ENCODE data around the gene LMF1. TPM values are rescaled to one million over a fixed set of nuclear protein-coding genes. Genes with fewer than 3 reads are reported as not detected.

Gene LMF1
- total RNA-seq, 4 donors from 2014 or later, result 21.8 to 47.9 (median 36.0) TPM

GRCh38 chr16:1002399-1003166 lies 31.8 kb upstream of the LMF1 start:
- Histone ChIP-seq H3K4me3 (no peak overlapping the region), H3K27me3 (no peaks in the 10 kb centered on the region), H3K4me1 (no peaks in the 10 kb centered on the region), H3K9me3 (no peaks in the 10 kb centered on the region), H3K27ac (no peak overlapping the region), H3K36me3 (no peaks in the 10 kb centered on the region)
- intact Hi-C loops (cut with DNase I; ENCODE audit: low total_unique reads), result no loop called here
- TF ChIP-seq, protein P1, sequence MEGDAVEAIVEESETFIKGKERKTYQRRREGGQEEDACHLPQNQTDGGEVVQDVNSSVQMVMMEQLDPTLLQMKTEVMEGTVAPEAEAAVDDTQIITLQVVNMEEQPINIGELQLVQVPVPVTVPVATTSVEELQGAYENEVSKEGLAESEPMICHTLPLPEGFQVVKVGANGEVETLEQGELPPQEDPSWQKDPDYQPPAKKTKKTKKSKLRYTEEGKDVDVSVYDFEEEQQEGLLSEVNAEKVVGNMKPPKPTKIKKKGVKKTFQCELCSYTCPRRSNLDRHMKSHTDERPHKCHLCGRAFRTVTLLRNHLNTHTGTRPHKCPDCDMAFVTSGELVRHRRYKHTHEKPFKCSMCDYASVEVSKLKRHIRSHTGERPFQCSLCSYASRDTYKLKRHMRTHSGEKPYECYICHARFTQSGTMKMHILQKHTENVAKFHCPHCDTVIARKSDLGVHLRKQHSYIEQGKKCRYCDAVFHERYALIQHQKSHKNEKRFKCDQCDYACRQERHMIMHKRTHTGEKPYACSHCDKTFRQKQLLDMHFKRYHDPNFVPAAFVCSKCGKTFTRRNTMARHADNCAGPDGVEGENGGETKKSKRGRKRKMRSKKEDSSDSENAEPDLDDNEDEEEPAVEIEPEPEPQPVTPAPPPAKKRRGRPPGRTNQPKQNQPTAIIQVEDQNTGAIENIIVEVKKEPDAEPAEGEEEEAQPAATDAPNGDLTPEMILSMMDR (IDR thresholded peaks at IDR 0.05), result no peak
- no peak for TF ChIP-seq POLR2A (IDR thresholded peaks at IDR 0.05)
- peak in 1 of 2 donors; percentile 26 for DNase-seq

DNA sequence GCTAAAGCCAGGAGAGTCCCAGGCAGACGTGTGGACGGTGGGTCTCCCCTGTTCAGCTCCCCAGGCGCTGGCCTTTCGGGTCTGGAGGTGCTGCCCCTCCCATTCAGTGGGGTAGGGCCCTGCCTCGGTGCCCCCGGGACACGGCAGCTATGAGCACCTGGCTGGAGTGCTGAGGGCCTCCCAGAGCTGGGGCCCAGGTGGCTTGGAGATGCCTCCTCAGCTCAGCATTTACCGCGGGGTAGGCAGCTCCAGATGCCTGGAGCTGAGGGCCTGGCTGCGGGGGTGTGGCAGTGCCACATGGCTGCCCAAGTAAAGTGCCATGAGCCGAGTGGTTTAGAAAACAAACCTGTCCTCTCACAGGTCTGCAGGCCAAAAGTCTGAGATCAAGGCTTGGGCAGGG lies 30.3 kb upstream of the LMF1 start:
- TF ChIP-seq POLR2A (IDR thresholded peaks at IDR 0.05), result no peak
- TF ChIP-seq, protein P1 (IDR thresholded peaks at IDR 0.05), result no peak
- Histone ChIP-seq H3K4me3 (no peak overlapping the region), H3K27ac (no peak overlapping the region), H3K27me3 (peaks cover 0 to 6% of the 10 kb centered on the region in 2 donors), H3K4me1 (no peaks in the 10 kb centered on the region), H3K36me3 (no peaks in the 10 kb centered on the region), H3K9me3 (no peaks in the 10 kb centered on the region)
- DNase-seq, result no peak
- intact Hi-C loops (cut with DNase I; ENCODE audit: low total_unique reads), result no loop called here

DNA sequence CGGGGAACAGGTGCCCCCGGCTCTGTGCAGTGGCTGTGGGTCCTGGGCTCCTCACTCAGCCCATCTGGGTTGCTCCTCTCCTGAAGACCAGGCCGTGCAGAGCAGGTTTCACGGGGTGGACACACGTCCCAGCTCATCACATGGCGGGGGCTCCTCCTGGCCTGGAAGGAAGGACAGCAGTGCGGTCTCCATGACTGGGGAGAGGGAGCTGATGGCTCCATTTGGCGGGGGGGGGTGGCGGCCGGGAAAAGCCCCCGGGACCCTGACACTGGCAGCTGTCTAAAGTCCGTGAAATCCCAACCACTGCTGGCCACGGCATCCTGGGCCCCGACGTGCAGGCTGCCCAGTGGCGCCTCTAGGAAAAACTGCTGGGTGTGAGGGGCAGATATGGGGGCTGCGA lies 29.8 kb upstream of the LMF1 start:
- peaks cover 0 to 2% of the 10 kb centered on the region in 2 donors for H3K9me3 ChIP-seq
- intact Hi-C loops (cut with DNase I; ENCODE audit: low total_unique reads), result no loop called here
- peaks cover 0 to 6% of the 10 kb centered on the region in 2 donors for H3K27me3 ChIP-seq
- no peaks in the 10 kb centered on the region for H3K36me3 ChIP-seq
- H3K27ac ChIP-seq, result no peak overlapping the region
- no peak overlapping the region for H3K4me3 ChIP-seq
- no peak for DNase-seq
- no peaks in the 10 kb centered on the region for H3K4me1 ChIP-seq
- TF ChIP-seq POLR2A (IDR thresholded peaks at IDR 0.05), result no peak
- TF ChIP-seq, protein P1 (IDR thresholded peaks at IDR 0.05), result no peak

DNA sequence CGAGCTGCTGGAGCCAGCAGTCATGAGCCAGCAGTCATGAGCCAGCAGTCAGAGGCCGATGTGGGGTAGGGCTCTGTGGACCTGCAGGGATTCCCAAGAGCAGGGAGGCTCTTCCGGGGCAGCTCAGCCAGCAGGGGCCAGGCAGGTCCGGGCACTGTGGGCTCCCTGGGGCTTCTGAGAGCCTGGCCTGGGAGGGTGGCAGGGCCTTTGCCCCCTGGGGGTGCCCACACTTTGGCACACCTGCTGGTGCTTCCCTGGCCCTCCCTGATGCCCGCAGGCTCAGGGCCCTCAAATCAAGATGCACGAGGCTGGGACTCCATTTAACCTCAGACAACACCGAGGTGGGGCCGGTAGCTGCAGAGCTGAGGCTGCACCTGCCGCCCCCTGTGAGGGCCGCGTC lies 28.9 kb upstream of the LMF1 start:
- TF ChIP-seq, protein P1 (IDR thresholded peaks at IDR 0.05), result no peak
- TF ChIP-seq POLR2A (IDR thresholded peaks at IDR 0.05), result no peak
- Histone ChIP-seq H3K4me1 (no peaks in the 10 kb centered on the region), H3K36me3 (no peaks in the 10 kb centered on the region), H3K4me3 (no peak overlapping the region), H3K27ac (no peak overlapping the region), H3K9me3 (peaks cover 0 to 12% of the 10 kb centered on the region in 2 donors), H3K27me3 (peaks cover 0 to 6% of the 10 kb centered on the region in 2 donors)
- no peak for DNase-seq
- intact Hi-C loops (cut with DNase I; ENCODE audit: low total_unique reads), result no loop called here

- intact Hi-C loops (cut with DNase I; ENCODE audit: low total_unique reads), result no loop called here
Observed at GRCh38 chr16:998615-999014, 27.8 kb upstream of the LMF1 start.

More at GRCh38 chr16:998615-999014, 27.8 kb upstream of the LMF1 start:
- Histone ChIP-seq H3K27me3 (peaks cover 0 to 6% of the 10 kb centered on the region in 2 donors), H3K4me3 (no peak overlapping the region), H3K36me3 (no peaks in the 10 kb centered on the region), H3K9me3 (peaks cover 0 to 14% of the 10 kb centered on the region in 2 donors), H3K4me1 (no peaks in the 10 kb centered on the region), H3K27ac (no peak overlapping the region)
- no peak for DNase-seq
- no peak for TF ChIP-seq POLR2A (IDR thresholded peaks at IDR 0.05)
- TF ChIP-seq, protein P1 (IDR thresholded peaks at IDR 0.05), result no peak
